HG02938 (cell line): ENCODE measurements around the gene UBE2K.
"Not testable (repeated sequence)": the region's sequence is repeated elsewhere in the genome, so short reads cannot be mapped to it uniquely, and the experiment has no call there.

ENCODE experiments used
- ATAC-seq: cut with Tn5 transposase; IDR thresholded peaks from one replicate; pipeline ENCODE4 v1.9.1; 2021; ENCODE audit warnings: mild to moderate bottlenecking, moderate library complexity; ENCODE audit not compliant: unreplicated experiment

UBE2K gene

DNA sequence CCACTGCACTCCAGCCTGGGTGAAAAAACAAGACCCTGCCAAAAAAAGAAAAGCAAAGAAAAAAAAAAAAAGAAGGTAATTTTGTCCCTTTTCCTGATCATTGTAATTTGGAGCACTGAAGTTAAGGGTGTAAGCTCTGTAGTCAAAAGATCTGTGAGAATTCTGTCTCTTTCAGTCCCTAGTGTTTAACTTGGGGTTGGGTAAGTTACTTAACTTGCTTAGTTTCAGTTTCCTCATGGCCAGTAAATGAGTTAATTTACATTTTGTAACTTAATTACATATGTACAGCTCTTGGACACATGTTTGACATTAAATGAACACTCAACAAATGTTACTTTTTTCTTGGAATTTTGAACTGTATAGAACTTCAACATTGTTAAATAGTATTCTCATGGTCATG is 10.9 kb upstream of the UBE2K start:
- no peak for ATAC-seq

GRCh38 chr4:39689970-39690369 is 8.0 kb upstream of the UBE2K start:
- ATAC-seq = no peak

GRCh38 chr4:39698424-39699009 is 581 bp downstream of the UBE2K start:
- ATAC-seq = peak; percentile 32

DNA sequence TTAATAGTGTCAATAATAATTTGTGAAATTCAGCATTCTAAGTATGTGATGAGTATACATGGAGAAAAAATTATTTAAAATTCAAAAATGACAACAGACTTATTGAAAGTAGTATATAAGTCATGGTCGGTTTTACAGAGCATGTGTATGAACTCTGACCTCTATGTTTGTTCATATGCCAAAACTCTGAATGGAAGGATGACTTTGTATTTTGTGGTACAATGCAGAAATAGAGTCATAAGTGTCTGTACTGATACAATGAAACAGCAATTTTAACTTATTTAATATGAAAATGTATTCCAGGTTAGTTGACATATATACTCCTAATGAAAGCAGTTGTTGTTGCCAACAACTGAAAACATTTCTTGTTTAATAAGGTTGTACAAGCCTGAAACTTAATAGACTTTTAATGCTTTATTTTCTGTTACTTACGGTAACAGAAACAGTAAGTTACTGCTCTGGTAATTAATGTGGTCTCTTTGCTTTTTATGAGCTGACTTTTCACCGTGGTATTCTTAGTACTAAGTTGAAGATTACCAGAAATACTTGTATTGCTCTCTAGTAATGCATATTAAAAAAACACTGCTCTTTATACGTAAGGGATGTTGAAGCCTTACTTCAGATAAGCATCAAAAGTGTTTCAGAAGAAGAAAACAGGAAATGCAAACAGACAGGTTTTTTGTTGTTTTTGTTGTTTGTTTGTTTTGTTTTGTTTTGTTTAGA is 1.9 kb downstream of the UBE2K start:
- ATAC-seq = no peak

GRCh38 chr4:39700554-39700953 is 2.6 kb downstream of the UBE2K start:
- ATAC-seq = no peak

- no peak for ATAC-seq
Measured at GRCh38 chr4:39702716-39703115, 4.8 kb downstream of the UBE2K start.

DNA sequence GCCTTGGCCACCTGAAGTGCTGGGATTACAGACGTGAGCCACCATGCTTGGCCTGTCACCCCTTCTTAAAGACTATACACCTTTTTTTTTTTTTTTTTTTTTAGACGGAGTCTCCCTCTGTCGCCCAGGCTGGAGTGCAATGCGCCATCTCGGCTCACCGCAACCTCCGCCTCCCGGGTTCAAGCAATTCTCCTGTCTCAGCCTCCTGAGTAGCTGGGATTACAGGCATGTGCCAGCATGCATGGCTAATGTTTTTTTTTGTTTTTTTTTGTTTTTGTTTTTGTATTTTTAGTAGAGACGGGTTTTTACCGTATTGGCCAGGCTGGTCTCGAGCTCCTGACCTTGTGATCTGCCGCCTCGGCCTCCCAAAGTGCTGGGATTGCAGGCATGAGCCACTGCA is 6.9 kb downstream of the UBE2K start:
- ATAC-seq = not testable (repeated sequence)

GRCh38 chr4:39706334-39706733 is 8.4 kb downstream of the UBE2K start:
- no peak for ATAC-seq

DNA sequence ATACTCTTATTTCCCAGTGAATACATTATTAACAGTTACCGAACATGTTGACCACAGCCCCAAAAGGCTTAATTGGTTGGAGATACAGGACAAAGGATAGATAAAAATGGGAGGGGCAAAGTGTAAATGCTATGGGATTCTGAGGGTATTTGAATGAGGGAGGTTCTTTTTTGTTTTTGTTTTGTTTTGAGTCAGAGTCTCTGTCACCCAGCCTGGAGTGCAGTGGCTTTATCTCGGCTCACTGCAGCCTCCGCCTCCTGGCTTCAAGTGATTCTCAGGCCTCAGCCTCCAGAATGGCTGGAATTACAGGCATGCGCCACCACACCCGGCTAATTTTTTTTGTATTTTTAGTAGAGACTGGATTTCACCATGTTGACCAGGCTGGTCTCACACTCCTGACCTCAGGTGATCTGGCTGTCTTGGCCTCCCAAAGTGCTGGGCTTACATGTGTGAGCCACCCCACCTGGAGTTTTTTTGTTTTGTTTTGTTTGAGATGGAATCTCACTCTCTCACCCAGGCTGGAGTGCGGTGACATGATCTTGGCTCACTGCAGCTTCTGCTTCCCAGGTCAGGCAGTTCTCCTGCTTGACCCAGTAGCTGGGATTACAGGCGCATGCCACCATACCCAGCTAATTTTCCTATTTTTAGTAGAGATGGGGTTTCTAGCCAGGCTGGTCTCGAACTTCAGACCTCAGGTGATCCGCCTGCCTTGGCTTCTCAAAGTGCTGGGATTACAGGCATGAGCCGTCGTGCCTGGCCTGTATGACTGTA is 9.0 kb downstream of the UBE2K start:
- no peak for ATAC-seq

GRCh38 chr4:39710098-39710896 is 12.4 kb downstream of the UBE2K start:
- ATAC-seq = peak; percentile 61

GRCh38 chr4:39712819-39713607 is 15.1 kb downstream of the UBE2K start:
- ATAC-seq = no peak

- no peak for ATAC-seq
Measured at GRCh38 chr4:39713691-39714090, 15.8 kb downstream of the UBE2K start.

DNA sequence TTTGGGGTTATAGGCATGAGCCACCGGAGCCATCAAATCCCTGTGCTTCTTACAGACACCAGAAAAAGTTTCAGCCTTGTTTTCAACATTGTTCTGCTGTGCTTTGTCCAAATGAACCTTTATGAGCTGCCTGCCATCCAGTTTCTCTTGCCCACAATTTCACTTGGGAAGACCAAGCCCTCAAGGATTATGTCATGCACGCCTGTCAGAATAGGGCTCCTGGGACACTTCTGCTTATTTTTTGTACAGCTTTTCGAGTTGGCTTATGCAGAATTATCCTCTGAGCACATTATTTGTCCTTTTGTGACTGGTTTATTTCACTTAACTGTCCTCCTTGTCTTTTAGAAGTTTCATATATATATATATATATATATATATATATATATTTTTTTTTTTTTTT is 16.2 kb downstream of the UBE2K start:
- no peak for ATAC-seq

- ATAC-seq = no peak
Measured at GRCh38 chr4:39715788-39716187, 17.9 kb downstream of the UBE2K start.

GRCh38 chr4:39716356-39716755 is 18.4 kb downstream of the UBE2K start:
- ATAC-seq = no peak

DNA sequence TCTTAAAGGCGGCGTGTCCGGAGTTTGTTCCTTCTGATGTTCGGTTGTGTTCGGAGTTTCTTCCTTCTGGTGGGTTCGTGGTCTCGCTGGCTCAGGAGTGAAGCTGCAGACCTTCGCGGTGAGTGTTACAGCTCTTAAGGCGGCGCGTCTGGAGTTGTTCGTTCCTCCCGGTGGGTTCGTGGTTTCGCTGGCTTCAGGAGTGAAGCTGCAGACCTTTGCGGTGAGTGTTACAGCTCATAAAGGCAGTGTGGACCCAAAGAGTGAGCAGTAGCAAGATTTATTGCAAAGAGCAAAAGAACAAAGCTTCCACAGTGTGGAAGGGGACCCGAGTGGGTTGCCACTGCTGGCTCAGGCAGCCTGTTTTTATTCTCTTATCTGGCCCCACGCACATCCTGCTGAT is 19.8 kb downstream of the UBE2K start:
- not testable (repeated sequence) for ATAC-seq

GRCh38 chr4:39718366-39719323 is 20.7 kb downstream of the UBE2K start:
- ATAC-seq = no peak

DNA sequence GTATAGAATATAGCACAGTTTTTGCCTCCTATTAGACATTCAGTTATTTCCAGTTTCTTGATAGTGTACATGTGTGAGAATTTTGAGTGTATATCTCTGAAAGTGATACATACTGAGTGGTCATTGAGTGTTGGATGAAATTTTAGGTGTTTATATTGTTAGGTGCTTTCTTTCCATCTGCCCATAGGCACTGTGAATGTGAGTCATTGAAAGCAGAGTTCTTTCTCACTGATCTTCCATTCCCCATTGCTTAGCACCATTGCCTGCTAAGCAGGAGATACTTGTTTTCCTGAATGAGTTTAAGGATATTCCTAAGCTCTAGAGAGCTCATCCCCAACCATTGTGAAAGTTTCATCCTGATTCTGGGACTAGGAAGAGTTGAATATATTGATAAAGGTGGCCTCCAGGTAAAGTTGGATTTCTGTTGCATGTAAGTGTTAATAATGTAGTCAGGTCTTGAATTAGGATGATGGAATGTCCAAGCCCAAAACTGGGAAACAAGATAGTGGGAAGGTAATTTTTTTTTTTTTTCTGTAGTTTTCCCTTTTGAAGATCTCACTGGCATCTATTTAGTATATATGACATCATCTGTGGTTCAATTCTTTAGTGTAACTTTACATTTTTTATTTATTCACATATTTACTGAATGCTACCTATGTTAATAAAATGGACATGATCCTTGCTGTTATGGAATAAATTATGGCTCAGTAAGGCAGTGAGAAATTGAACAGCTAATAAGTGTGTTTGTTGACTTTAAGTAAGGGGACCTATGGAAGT is 22.1 kb downstream of the UBE2K start:
- ATAC-seq = no peak

- ATAC-seq = not testable (repeated sequence)
Measured at GRCh38 chr4:39721273-39721672, 23.3 kb downstream of the UBE2K start.
